Brain microvascular endothelial cell (primary cell): ENCODE data around the gene CNNM4.

Experiments
- DNase-seq: peaks from one replicate; pipeline ENCODE4 v3.0.0-alpha.2; 2020
- H3K27ac ChIP-seq: fragments of 250-450 bp; sonication (Bioruptor Pico); 2 replicates; pipeline ENCODE4 v1.5.1; 2020; ENCODE audit warnings: mild to moderate bottlenecking, moderate library complexity
- H3K27me3 ChIP-seq: fragments of 250-450 bp; sonication (Bioruptor Pico); replicated peaks from 2 replicates; pipeline ENCODE4 v1.5.1; 2020; ENCODE audit warnings: mild to moderate bottlenecking
- H3K36me3 ChIP-seq: fragments of 250-450 bp; sonication (Bioruptor Pico); replicated peaks from 2 replicates; pipeline ENCODE4 v1.5.1; 2020; ENCODE audit warnings: mild to moderate bottlenecking
- H3K4me3 ChIP-seq: 2 replicates; pipeline ENCODE4 v1.5.1; 2011; ENCODE audit warnings: low read depth, mild to moderate bottlenecking, control low read depth, low read length, moderate library complexity
- CTCF ChIP-seq: IDR thresholded peaks from 2 replicates; pipeline ENCODE4 v1.5.1; 2011; ENCODE audit warnings: low read depth, mild to moderate bottlenecking, moderate library complexity, low read length, control low read depth, inconsistent platforms; ENCODE audit errors: missing control alignments
- in situ Hi-C: cut with HindIII; loops from 2 replicates; pipeline ENCODE4 v1.10.0; 2017; ENCODE audit warnings: low sequenced_read_pairs, low pct_ligation_motif_present

The CNNM4 gene

GRCh38 chr2:96760986-96761832 is 507 bp downstream of the CNNM4 start:
- H3K27ac ChIP-seq, result no peak overlapping the region
- H3K36me3 ChIP-seq, result no peaks in the 10 kb centered on the region
- peak; percentile 15 for DNase-seq
- no peaks in the 10 kb centered on the region for H3K27me3 ChIP-seq
- peak; percentile 24 for TF ChIP-seq CTCF
- H3K4me3 ChIP-seq, result peak overlapping the region; percentile 74
- in situ Hi-C loops, result no loop called here

- no peak for DNase-seq
- Histone ChIP-seq H3K36me3 (no peaks in the 10 kb centered on the region), H3K4me3 (peak overlapping the region; percentile 6), H3K27me3 (no peaks in the 10 kb centered on the region), H3K27ac (no peak overlapping the region)
- in situ Hi-C loops, result no loop called here
- no peak for TF ChIP-seq CTCF
Measured at GRCh38 chr2:96762529-96763311, 2.0 kb downstream of the CNNM4 start.

- TF ChIP-seq CTCF, result peak; percentile 68
- in situ Hi-C loops, result no loop called here
- no peak overlapping the region for H3K4me3 ChIP-seq
- H3K27ac ChIP-seq, result no peak overlapping the region
- H3K27me3 ChIP-seq, result no peaks in the 10 kb centered on the region
- no peaks in the 10 kb centered on the region for H3K36me3 ChIP-seq
- DNase-seq, result no peak
Measured at GRCh38 chr2:96763511-96764252, 3.0 kb downstream of the CNNM4 start.

- DNase-seq, result no peak
- no peaks in the 10 kb centered on the region for H3K36me3 ChIP-seq
- no peak for TF ChIP-seq CTCF
- in situ Hi-C loops, result no loop called here
- no peaks in the 10 kb centered on the region for H3K27me3 ChIP-seq
- H3K27ac ChIP-seq, result no peak overlapping the region
- no peak overlapping the region for H3K4me3 ChIP-seq
Measured at GRCh38 chr2:96764253-96764637, 3.5 kb downstream of the CNNM4 start.

GRCh38 chr2:96767135-96767871 is 6.6 kb downstream of the CNNM4 start:
- DNase-seq, result no peak
- no peak overlapping the region for H3K4me3 ChIP-seq
- no peaks in the 10 kb centered on the region for H3K27me3 ChIP-seq
- in situ Hi-C loops, result no loop called here
- no peak overlapping the region for H3K27ac ChIP-seq
- no peaks in the 10 kb centered on the region for H3K36me3 ChIP-seq
- TF ChIP-seq CTCF, result no peak
